K562 (cell line): ENCODE measurements around the gene DOLPP1. TPM values are rescaled to one million over a fixed set of nuclear protein-coding genes. Genes with fewer than 3 reads are reported as not detected.

Experiments used
- BRCA1 ChIP-seq, 2 experiments: fragments of 450-650 bp in 1 of 2; sonication (generic) in 1 of 2; formaldehyde crosslinking in 1 of 2; IDR thresholded peaks; 2 replicates each; pipeline versions ENCODE4 v1.5.0 to v1.6.1; 2017 to 2020; ENCODE audit warnings: mild to moderate bottlenecking in 1 of 2, missing genetic modification reagents in 1 of 2
- KDM4B ChIP-seq, 2 experiments: fragments of 450-650 bp in 1 of 2; sonication (generic) in 1 of 2; IDR thresholded peaks; 2 replicates each; pipeline ENCODE4 v1.6.1; 2016 to 2017; ENCODE audit warnings: borderline replicate concordance in 2 of 2, antibody characterized with exemption in 1 of 2, low read depth in 1 of 2, mild to moderate bottlenecking in 1 of 2
- NFATC3 ChIP-seq: fragments of 450-650 bp; IDR thresholded peaks from 2 replicates; pipeline ENCODE4 v1.6.1; 2017; ENCODE audit warnings: mild to moderate bottlenecking
- NRF1 ChIP-seq, 2 experiments: fragments of 450-650 bp; IDR thresholded peaks in 1 of 2; conservative IDR thresholded peaks in 1 of 2; 2 replicates each; pipeline ENCODE4 v1.6.1; 2014; ENCODE audit warnings: mild to moderate bottlenecking in 2 of 2
- PRMT5 ChIP-seq: sonication (generic); formaldehyde crosslinking; IDR thresholded peaks from 2 replicates; pipeline ENCODE4 v1.5.0; 2020; ENCODE audit warnings: missing genetic modification reagents
- RBBP5 ChIP-seq: fragments of 200-600 bp; sonication (generic); IDR thresholded peaks from 2 replicates; pipeline ENCODE4 v1.6.1; 2012; ENCODE audit warnings: borderline replicate concordance, mild to moderate bottlenecking, low read length, control low read depth, inconsistent platforms; ENCODE audit not compliant: insufficient read depth, poor library complexity, severe bottlenecking
- SAFB2 ChIP-seq: fragments of 200-400 bp; formaldehyde crosslinking; IDR thresholded peaks from 2 replicates; pipeline ENCODE4 v1.6.1; 2018; ENCODE audit warnings: borderline replicate concordance, low read length, low read depth, moderate library complexity; ENCODE audit not compliant: severe bottlenecking
- SIN3A ChIP-seq, 2 experiments: fragments of 150-350 bp in 1 of 2; IDR thresholded peaks; 2 replicates each; pipeline ENCODE4 v1.6.1; 2011 to 2016; ENCODE audit warnings: borderline replicate concordance in 2 of 2, low read depth in 2 of 2, low read length in 2 of 2, mild to moderate bottlenecking in 2 of 2, moderate library complexity in 2 of 2; ENCODE audit not compliant: control insufficient read depth in 1 of 2
- TBL1XR1 ChIP-seq, 2 experiments: IDR thresholded peaks; 2 replicates each; pipeline ENCODE4 v1.6.1; 2012; ENCODE audit warnings: improper control_type of control experiment in 2 of 2, low read length in 2 of 2, mild to moderate bottlenecking in 1 of 2
- polyA plus RNA-seq, 8 experiments: library from polyadenylated mRNA; depleted of rRNA in 4 of 8; stranded (reverse) in 5 of 8; unstranded in 3 of 8; fragments of >200 nt; fragmentation: Nextera tagmentation in 2 of 8; fragmentation: Illumina TruSeq in 1 of 8; extraction: Ambion mirVana in 2 of 8; extraction: Trizol in 1 of 8; gene quantifications; 2 replicates each; pipeline versions ENCODE4 v1.2.1 to v1.2.3, GENCODE V29; 2011 to 2014; ENCODE audit warnings: inconsistent platforms in 1 of 8, missing spikeins in 1 of 8
- total RNA-seq, 7 experiments: library from RNA; depleted of rRNA in 6 of 7; stranded (reverse); fragments of >200 nt in 6 of 7; fragmentation: Illumina TruSeq in 2 of 7; extraction: Trizol in 2 of 7; gene quantifications; 2 replicates each; pipeline versions ENCODE4 v1.2.1 to v1.2.3, GENCODE V29; 2011 to 2021; ENCODE audit warnings: low replicate concordance in 1 of 7
- TF ChIP-seq, protein P1 (sequence below): sonication (generic); formaldehyde crosslinking; IDR thresholded peaks from 2 replicates; pipeline ENCODE4 v1.8.0; 2022; ENCODE audit warnings: mild to moderate bottlenecking, missing genetic modification reagents
- TF ChIP-seq, protein P2 (sequence below), 2 experiments: fragments of 200-800 bp in 1 of 2; sonication (Bioruptor generic) in 1 of 2; sonication (generic) in 1 of 2; formaldehyde crosslinking in 1 of 2; IDR thresholded peaks in 1 of 2; conservative IDR thresholded peaks in 1 of 2; 2 replicates each; pipeline versions ENCODE4 v1.5.0 to v1.6.1; 2016 to 2020; ENCODE audit warnings: missing compliant biosample characterization in 1 of 2, missing genetic modification characterization in 1 of 2, missing genetic modification reagents in 1 of 2
- TF ChIP-seq, protein P3 (sequence below): sonication (generic); formaldehyde crosslinking; IDR thresholded peaks from 2 replicates; pipeline ENCODE4 v1.8.1; 2023; ENCODE audit warnings: mild to moderate bottlenecking, missing genetic modification reagents
- TF ChIP-seq, protein P4 (sequence below): fragments of 450-650 bp; formaldehyde crosslinking; IDR thresholded peaks from 2 replicates; pipeline ENCODE4 v1.4.0; 2022; ENCODE audit warnings: mild to moderate bottlenecking, moderate library complexity
- TF ChIP-seq, protein P5 (sequence below): sonication (generic); formaldehyde crosslinking; IDR thresholded peaks from 2 replicates; pipeline ENCODE4 v1.5.0; 2020; ENCODE audit warnings: missing genetic modification reagents
- TF ChIP-seq, protein P6 (sequence below): fragments of 250-450 bp; sonication (Bioruptor Pico); IDR thresholded peaks from 2 replicates; pipeline ENCODE4 v1.8.0; 2022; ENCODE audit warnings: inconsistent platforms, mild to moderate bottlenecking, moderate library complexity, borderline replicate concordance

The DOLPP1 gene
- total and polyA plus RNA-seq, 9 of the 15 experiments (the other 6 are each of a cell fraction or from before 2014, with no cell fraction given) = 3.0 to 39.8 (median 30.5) TPM

DNA sequence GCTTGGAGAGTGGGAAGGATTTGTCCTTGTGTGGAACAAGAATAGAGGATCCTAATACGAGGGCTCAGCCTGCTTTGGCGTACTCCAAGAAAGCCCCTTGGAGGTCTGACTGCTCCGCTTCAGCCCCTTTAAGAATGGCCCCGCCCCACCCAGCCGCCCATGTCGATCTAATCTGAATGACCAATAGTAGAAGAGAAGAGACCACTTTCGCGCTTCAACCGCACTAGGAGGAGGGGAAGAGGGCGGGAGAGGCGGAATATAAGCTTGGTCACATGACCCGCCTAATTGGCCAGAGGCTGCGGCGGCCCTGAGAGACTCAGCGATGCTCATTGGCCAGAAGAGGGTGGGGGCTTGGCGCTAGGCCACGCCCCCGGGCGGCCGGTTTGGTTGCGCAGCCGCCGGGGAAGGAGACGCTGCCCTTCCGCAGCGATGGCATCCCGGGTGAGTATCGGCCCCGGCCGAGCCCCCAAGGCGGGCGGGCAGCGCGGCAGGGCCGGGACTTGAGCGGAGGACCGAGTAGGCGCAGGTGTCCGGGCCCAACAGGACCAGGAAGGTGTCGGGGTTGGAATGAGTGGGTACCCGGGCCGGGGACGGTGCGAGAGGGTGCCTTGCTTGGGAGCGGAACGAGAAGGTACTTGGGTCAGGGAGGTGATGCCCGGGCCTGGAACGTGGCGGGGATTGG is 44.5 kb upstream of the DOLPP1 start, which contains the start of gene MIGA2 (continued):
- TF ChIP-seq, protein P1, sequence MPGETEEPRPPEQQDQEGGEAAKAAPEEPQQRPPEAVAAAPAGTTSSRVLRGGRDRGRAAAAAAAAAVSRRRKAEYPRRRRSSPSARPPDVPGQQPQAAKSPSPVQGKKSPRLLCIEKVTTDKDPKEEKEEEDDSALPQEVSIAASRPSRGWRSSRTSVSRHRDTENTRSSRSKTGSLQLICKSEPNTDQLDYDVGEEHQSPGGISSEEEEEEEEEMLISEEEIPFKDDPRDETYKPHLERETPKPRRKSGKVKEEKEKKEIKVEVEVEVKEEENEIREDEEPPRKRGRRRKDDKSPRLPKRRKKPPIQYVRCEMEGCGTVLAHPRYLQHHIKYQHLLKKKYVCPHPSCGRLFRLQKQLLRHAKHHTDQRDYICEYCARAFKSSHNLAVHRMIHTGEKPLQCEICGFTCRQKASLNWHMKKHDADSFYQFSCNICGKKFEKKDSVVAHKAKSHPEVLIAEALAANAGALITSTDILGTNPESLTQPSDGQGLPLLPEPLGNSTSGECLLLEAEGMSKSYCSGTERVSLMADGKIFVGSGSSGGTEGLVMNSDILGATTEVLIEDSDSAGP (CRISPR knock-in tag) = peak; percentile 95
- TF ChIP-seq, protein P2, sequence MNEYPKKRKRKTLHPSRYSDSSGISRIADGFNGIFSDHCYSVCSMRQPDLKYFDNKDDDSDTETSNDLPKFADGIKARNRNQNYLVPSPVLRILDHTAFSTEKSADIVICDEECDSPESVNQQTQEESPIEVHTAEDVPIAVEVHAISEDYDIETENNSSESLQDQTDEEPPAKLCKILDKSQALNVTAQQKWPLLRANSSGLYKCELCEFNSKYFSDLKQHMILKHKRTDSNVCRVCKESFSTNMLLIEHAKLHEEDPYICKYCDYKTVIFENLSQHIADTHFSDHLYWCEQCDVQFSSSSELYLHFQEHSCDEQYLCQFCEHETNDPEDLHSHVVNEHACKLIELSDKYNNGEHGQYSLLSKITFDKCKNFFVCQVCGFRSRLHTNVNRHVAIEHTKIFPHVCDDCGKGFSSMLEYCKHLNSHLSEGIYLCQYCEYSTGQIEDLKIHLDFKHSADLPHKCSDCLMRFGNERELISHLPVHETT (CRISPR knock-in tag; conservative IDR thresholded peaks at IDR 0.05 in 1 of 2, IDR thresholded peaks at IDR 0.05 in 1 of 2) = no peak
- TF ChIP-seq, protein P3, sequence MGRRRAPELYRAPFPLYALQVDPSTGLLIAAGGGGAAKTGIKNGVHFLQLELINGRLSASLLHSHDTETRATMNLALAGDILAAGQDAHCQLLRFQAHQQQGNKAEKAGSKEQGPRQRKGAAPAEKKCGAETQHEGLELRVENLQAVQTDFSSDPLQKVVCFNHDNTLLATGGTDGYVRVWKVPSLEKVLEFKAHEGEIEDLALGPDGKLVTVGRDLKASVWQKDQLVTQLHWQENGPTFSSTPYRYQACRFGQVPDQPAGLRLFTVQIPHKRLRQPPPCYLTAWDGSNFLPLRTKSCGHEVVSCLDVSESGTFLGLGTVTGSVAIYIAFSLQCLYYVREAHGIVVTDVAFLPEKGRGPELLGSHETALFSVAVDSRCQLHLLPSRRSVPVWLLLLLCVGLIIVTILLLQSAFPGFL (CRISPR knock-in tag) = no peak
- TF ChIP-seq, protein P4, sequence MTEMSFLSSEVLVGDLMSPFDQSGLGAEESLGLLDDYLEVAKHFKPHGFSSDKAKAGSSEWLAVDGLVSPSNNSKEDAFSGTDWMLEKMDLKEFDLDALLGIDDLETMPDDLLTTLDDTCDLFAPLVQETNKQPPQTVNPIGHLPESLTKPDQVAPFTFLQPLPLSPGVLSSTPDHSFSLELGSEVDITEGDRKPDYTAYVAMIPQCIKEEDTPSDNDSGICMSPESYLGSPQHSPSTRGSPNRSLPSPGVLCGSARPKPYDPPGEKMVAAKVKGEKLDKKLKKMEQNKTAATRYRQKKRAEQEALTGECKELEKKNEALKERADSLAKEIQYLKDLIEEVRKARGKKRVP = no peak
- no peak for TF ChIP-seq PRMT5 (CRISPR knock-in tag)
- peak in 1 of 2 experiments; percentile 86; a peak in 2 of 4 replicates for TF ChIP-seq SIN3A (IDR thresholded peaks at IDR 0.05; ENCODE audit: borderline replicate concordance in 2 of 2, control insufficient read depth in 1 of 2, low read depth in 2 of 2, low read length in 2 of 2)
- 0 out of 4 replicates have a peak, but pooled peaks of 1 of the 2 experiments have one; percentile 7 for TF ChIP-seq TBL1XR1 (IDR thresholded peaks at IDR 0.05; ENCODE audit: low read length in 2 of 2)
- TF ChIP-seq, protein P5, sequence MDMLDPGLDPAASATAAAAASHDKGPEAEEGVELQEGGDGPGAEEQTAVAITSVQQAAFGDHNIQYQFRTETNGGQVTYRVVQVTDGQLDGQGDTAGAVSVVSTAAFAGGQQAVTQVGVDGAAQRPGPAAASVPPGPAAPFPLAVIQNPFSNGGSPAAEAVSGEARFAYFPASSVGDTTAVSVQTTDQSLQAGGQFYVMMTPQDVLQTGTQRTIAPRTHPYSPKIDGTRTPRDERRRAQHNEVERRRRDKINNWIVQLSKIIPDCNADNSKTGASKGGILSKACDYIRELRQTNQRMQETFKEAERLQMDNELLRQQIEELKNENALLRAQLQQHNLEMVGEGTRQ (CRISPR knock-in tag) = peak; percentile 95
- TF ChIP-seq SAFB2 = no peak
- no peak for TF ChIP-seq NFATC3
- TF ChIP-seq, protein P6, sequence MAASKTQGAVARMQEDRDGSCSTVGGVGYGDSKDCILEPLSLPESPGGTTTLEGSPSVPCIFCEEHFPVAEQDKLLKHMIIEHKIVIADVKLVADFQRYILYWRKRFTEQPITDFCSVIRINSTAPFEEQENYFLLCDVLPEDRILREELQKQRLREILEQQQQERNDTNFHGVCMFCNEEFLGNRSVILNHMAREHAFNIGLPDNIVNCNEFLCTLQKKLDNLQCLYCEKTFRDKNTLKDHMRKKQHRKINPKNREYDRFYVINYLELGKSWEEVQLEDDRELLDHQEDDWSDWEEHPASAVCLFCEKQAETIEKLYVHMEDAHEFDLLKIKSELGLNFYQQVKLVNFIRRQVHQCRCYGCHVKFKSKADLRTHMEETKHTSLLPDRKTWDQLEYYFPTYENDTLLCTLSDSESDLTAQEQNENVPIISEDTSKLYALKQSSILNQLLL = no peak
- TF ChIP-seq RBBP5 = peak; percentile 63
- TF ChIP-seq NRF1 (conservative IDR thresholded peaks at IDR 0.05 in 1 of 2, IDR thresholded peaks at IDR 0.05 in 1 of 2) = peak; percentile 96 to 97
- TF ChIP-seq BRCA1 (IDR thresholded peaks at IDR 0.05) = no peak
- no peak for TF ChIP-seq BRCA1 (CRISPR knock-in tag; IDR thresholded peaks at IDR 0.05)
- 0 out of 4 replicates have a peak, but pooled peaks of 1 of the 2 experiments have one; percentile 10 for TF ChIP-seq KDM4B (IDR thresholded peaks at IDR 0.05; ENCODE audit: borderline replicate concordance in 2 of 2, low read depth in 1 of 2)
